HepG2 (cell line): ENCODE results near the gene NKIRAS1. TPM values are rescaled to one million over a fixed set of nuclear protein-coding genes. Genes with fewer than 3 reads are reported as not detected.

Source experiments
- FOXM1 ChIP-seq: sonication (generic); formaldehyde crosslinking; IDR thresholded peaks from 2 replicates; pipeline ENCODE4 v1.5.0; 2020; ENCODE audit warnings: missing genetic modification reagents
- JARID2 ChIP-seq: sonication (generic); formaldehyde crosslinking; IDR thresholded peaks from 2 replicates; pipeline ENCODE4 v1.8.1; 2023; ENCODE audit warnings: missing genetic modification reagents, inconsistent platforms; ENCODE audit not compliant: insufficient replicate concordance
- KAT7 ChIP-seq: IDR thresholded peaks from 2 replicates; pipeline ENCODE4 v1.6.1; 2018; ENCODE audit warnings: borderline replicate concordance, missing compliant biosample characterization
- KLF15 ChIP-seq: sonication (generic); formaldehyde crosslinking; IDR thresholded peaks from 2 replicates; pipeline ENCODE4 v1.8.1; 2023; ENCODE audit warnings: borderline replicate concordance, mild to moderate bottlenecking, inconsistent platforms, missing genetic modification reagents, mixed read lengths
- PHF5A ChIP-seq: IDR thresholded peaks from one replicate; pipeline ENCODE4 v1.6.1; 2018; ENCODE audit warnings: low read depth, missing genetic modification reagents; ENCODE audit not compliant: unreplicated experiment
- PRMT3 ChIP-seq: sonication (generic); formaldehyde crosslinking; IDR thresholded peaks from 2 replicates; pipeline ENCODE4 v1.8.1; 2022; ENCODE audit warnings: low read depth, mild to moderate bottlenecking, moderate library complexity, missing genetic modification reagents, borderline replicate concordance
- SPEN ChIP-seq: sonication (generic); formaldehyde crosslinking; IDR thresholded peaks from 2 replicates; pipeline ENCODE4 v1.5.1; 2020; ENCODE audit warnings: low read depth, mild to moderate bottlenecking, missing genetic modification reagents
- TAF15 ChIP-seq: fragments of 200-400 bp; formaldehyde crosslinking; IDR thresholded peaks from one replicate; pipeline ENCODE4 v1.6.1; 2018; ENCODE audit warnings: mild to moderate bottlenecking, low read depth, low read length; ENCODE audit not compliant: poor library complexity, severe bottlenecking
- ZBTB38 ChIP-seq: sonication (generic); formaldehyde crosslinking; IDR thresholded peaks from 2 replicates; pipeline ENCODE4 v1.5.1; 2020; ENCODE audit warnings: mild to moderate bottlenecking, missing genetic modification reagents
- ZBTB7B ChIP-seq: sonication (generic); formaldehyde crosslinking; IDR thresholded peaks from 2 replicates; pipeline ENCODE4 v1.4.0; 2020; ENCODE audit warnings: missing genetic modification reagents
- ZNF496 ChIP-seq: sonication (generic); formaldehyde crosslinking; IDR thresholded peaks from 2 replicates; pipeline ENCODE4 v1.8.1; 2023; ENCODE audit warnings: mild to moderate bottlenecking, moderate library complexity, missing genetic modification reagents; ENCODE audit not compliant: insufficient replicate concordance
- ZNF629 ChIP-seq: sonication (generic); formaldehyde crosslinking; conservative IDR thresholded peaks from 2 replicates; pipeline ENCODE4 v1.5.0; 2020; ENCODE audit warnings: missing genetic modification reagents
- polyA plus RNA-seq, 8 experiments: library from polyadenylated mRNA; depleted of rRNA in 3 of 8; stranded (reverse) in 7 of 8; unstranded in 1 of 8; fragments of >200 nt; fragmentation: Illumina TruSeq in 4 of 8; extraction: Trizol in 4 of 8; gene quantifications; 2 replicates each; pipeline versions ENCODE4 v1.2.1 to v1.2.3, GENCODE V29; 2011 to 2016; ENCODE audit warnings: low read depth in 4 of 8, missing spikeins in 1 of 8, mixed read lengths in 1 of 8; ENCODE audit not compliant: insufficient read depth in 1 of 8
- total RNA-seq, 5 experiments: library from RNA; depleted of rRNA; stranded (reverse); fragments of >200 nt; fragmentation: Illumina TruSeq; extraction: Trizol; gene quantifications; 2 replicates each; pipeline ENCODE4 v1.2.3, GENCODE V29; 2016; ENCODE audit warnings: low read depth in 1 of 5
- TF ChIP-seq, protein P1 (sequence below): sonication (generic); formaldehyde crosslinking; IDR thresholded peaks from 2 replicates; pipeline ENCODE4 v1.4.0; 2020; ENCODE audit warnings: mild to moderate bottlenecking, missing genetic modification reagents
- TF ChIP-seq, protein P2 (sequence below): sonication (generic); formaldehyde crosslinking; IDR thresholded peaks from 2 replicates; pipeline ENCODE4 v1.5.0; 2020; ENCODE audit warnings: missing genetic modification reagents, mild to moderate bottlenecking, borderline replicate concordance
- TF ChIP-seq, protein P3 (sequence below): sonication (generic); formaldehyde crosslinking; IDR thresholded peaks from 2 replicates; pipeline ENCODE4 v1.5.1; 2020; ENCODE audit warnings: mild to moderate bottlenecking, missing genetic modification reagents, borderline replicate concordance
- TF ChIP-seq, protein P4 (sequence below), 2 experiments: sonication (generic) in 1 of 2; formaldehyde crosslinking in 1 of 2; IDR thresholded peaks; 2 replicates each; pipeline versions ENCODE4 v1.6.1 to v1.9.0; 2014 to 2022; ENCODE audit warnings: antibody characterized with exemption in 1 of 2, borderline replicate concordance in 1 of 2, inconsistent platforms in 1 of 2, low read depth in 1 of 2, missing genetic modification reagents in 1 of 2
- TF ChIP-seq, protein P5 (sequence below): fragments of 450-650 bp; IDR thresholded peaks from 2 replicates; pipeline ENCODE4 v1.6.1; 2016

Gene NKIRAS1
- total and polyA plus RNA-seq, 2 of the 13 experiments (the other 11 are each of a cell fraction or from before 2014, with no cell fraction given): 4.3 to 8.0 TPM

DNA sequence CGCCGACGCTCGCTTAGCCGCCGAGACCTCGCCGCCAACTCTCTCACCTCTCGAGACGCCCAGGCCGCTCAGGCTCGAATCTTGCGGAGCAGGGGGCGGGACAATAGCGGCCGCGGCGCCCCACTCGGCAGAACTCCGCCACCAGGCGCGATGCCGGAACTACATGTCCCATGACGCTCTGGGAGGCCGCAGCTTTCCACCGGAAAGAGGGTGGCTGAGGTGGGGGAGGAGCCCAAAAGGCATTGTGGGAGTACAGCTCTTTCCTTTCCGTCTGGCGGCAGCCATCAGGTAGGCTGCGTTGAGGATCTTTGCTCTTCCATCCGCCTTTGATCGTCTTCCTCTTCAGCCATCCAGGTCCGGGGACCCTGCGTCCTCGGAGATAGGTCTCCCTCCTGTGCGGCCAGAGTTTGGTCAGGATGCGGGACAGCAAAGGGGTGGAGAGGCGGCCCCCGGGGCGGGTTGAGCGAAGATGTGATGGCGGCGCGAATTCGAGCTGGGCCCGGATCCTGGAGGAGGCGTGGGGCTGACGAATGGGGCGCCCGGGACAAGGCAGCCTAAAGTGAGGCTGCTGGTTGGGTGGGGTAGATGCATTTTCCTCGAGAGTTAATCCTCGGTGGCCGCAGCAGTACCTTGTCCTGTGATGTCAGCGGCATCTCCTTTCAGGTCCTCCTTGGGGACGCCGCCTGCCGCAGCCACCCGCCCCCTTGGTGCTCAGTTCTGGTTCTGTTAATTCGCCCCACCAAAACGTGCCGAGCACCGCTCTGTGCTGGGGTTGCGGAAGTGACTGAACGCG, at the start of gene NKIRAS1, which contains the start of gene RPL15 (continued):
- 0 out of 2 replicates have a peak, but pooled peaks have one; percentile 45 for TF ChIP-seq ZBTB38 (CRISPR knock-in tag)
- TF ChIP-seq, protein P1, sequence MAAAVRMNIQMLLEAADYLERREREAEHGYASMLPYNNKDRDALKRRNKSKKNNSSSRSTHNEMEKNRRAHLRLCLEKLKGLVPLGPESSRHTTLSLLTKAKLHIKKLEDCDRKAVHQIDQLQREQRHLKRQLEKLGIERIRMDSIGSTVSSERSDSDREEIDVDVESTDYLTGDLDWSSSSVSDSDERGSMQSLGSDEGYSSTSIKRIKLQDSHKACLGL (CRISPR knock-in tag): peak; percentile 59; the same call in 1 of the 2 replicates
- TF ChIP-seq, protein P2, sequence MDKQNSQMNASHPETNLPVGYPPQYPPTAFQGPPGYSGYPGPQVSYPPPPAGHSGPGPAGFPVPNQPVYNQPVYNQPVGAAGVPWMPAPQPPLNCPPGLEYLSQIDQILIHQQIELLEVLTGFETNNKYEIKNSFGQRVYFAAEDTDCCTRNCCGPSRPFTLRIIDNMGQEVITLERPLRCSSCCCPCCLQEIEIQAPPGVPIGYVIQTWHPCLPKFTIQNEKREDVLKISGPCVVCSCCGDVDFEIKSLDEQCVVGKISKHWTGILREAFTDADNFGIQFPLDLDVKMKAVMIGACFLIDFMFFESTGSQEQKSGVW (CRISPR knock-in tag): no peak
- peak; percentile 99 for TF ChIP-seq SPEN
- no peak for TF ChIP-seq ZNF629 (CRISPR knock-in tag)
- TF ChIP-seq JARID2 (CRISPR knock-in tag): no peak
- TF ChIP-seq ZNF496 (CRISPR knock-in tag): no peak
- peak; percentile 85 for TF ChIP-seq KAT7 (CRISPR knock-in tag)
- no peak for TF ChIP-seq PRMT3 (CRISPR knock-in tag)
- TF ChIP-seq KLF15 (CRISPR knock-in tag): no peak; the same call in 1 of the 2 replicates
- TF ChIP-seq, protein P3, sequence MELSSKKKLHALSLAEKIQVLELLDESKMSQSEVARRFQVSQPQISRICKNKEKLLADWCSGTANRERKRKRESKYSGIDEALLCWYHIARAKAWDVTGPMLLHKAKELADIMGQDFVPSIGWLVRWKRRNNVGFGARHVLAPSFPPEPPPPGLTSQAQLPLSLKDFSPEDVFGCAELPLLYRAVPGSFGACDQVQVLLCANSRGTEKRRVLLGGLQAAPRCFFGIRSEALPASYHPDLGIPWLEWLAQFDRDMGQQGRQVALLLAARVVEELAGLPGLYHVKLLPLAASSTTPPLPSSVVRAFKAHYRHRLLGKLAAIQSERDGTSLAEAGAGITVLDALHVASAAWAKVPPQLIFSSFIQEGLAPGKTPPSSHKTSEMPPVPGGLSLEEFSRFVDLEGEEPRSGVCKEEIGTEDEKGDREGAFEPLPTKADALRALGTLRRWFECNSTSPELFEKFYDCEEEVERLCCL: peak; percentile 33; the same call in 1 of the 2 replicates
- TF ChIP-seq, protein P4, sequence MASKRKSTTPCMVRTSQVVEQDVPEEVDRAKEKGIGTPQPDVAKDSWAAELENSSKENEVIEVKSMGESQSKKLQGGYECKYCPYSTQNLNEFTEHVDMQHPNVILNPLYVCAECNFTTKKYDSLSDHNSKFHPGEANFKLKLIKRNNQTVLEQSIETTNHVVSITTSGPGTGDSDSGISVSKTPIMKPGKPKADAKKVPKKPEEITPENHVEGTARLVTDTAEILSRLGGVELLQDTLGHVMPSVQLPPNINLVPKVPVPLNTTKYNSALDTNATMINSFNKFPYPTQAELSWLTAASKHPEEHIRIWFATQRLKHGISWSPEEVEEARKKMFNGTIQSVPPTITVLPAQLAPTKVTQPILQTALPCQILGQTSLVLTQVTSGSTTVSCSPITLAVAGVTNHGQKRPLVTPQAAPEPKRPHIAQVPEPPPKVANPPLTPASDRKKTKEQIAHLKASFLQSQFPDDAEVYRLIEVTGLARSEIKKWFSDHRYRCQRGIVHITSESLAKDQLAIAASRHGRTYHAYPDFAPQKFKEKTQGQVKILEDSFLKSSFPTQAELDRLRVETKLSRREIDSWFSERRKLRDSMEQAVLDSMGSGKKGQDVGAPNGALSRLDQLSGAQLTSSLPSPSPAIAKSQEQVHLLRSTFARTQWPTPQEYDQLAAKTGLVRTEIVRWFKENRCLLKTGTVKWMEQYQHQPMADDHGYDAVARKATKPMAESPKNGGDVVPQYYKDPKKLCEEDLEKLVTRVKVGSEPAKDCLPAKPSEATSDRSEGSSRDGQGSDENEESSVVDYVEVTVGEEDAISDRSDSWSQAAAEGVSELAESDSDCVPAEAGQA (IDR thresholded peaks at IDR 0.05; ENCODE audit: low read depth): peak; percentile 57; the same call in 1 of the 2 replicates
- TF ChIP-seq, protein P4 (CRISPR knock-in tag; IDR thresholded peaks at IDR 0.05; ENCODE audit: borderline replicate concordance): peak; percentile 48; the same call in 1 of the 2 replicates
- 0 out of 2 replicates have a peak, but pooled peaks have one; percentile 11 for TF ChIP-seq ZBTB7B
- TF ChIP-seq FOXM1 (CRISPR knock-in tag): peak; percentile 25; the same call in 1 of the 2 replicates
- TF ChIP-seq PHF5A (CRISPR knock-in tag): peak; percentile 96
- TF ChIP-seq TAF15: no peak
- TF ChIP-seq, protein P5, sequence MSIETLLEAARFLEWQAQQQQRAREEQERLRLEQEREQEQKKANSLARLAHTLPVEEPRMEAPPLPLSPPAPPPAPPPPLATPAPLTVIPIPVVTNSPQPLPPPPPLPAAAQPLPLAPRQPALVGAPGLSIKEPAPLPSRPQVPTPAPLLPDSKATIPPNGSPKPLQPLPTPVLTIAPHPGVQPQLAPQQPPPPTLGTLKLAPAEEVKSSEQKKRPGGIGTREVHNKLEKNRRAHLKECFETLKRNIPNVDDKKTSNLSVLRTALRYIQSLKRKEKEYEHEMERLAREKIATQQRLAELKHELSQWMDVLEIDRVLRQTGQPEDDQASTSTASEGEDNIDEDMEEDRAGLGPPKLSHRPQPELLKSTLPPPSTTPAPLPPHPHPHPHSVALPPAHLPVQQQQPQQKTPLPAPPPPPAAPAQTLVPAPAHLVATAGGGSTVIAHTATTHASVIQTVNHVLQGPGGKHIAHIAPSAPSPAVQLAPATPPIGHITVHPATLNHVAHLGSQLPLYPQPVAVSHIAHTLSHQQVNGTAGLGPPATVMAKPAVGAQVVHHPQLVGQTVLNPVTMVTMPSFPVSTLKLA: 0 out of 2 replicates have a peak, but pooled peaks have one; percentile 38
